Retina (tissue), 1 donor: Measurements from ENCODE around the gene KDM4B.

Source experiments
- DNase-seq: peaks from one replicate; pipeline ENCODE4 v3.0.0-alpha.2; 2016

KDM4B gene

DNA sequence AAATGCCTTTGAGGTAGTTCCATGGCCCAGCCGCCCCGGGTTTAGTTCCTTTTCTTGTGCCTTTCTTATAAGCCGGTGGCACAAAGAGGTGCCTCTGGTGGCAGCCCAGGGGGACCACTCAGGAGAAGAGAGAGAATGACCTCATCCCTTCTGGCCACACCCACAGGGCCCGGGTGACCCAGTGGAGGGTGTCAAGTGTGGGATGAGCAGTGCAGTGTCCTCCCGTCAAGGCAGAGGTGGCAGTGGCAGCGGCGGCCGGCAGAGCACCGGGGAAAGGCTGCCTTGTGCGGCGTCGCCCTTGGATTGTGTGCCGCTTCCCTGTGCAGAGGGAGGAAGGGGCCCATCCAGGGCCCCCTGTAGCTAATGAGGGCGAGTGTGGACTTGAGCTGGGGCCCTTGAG, 47.9 kb downstream of the KDM4B start:
- no peak for DNase-seq

GRCh38 chr19:5017235-5017634, 48.3 kb downstream of the KDM4B start:
- DNase-seq, result no peak

DNA sequence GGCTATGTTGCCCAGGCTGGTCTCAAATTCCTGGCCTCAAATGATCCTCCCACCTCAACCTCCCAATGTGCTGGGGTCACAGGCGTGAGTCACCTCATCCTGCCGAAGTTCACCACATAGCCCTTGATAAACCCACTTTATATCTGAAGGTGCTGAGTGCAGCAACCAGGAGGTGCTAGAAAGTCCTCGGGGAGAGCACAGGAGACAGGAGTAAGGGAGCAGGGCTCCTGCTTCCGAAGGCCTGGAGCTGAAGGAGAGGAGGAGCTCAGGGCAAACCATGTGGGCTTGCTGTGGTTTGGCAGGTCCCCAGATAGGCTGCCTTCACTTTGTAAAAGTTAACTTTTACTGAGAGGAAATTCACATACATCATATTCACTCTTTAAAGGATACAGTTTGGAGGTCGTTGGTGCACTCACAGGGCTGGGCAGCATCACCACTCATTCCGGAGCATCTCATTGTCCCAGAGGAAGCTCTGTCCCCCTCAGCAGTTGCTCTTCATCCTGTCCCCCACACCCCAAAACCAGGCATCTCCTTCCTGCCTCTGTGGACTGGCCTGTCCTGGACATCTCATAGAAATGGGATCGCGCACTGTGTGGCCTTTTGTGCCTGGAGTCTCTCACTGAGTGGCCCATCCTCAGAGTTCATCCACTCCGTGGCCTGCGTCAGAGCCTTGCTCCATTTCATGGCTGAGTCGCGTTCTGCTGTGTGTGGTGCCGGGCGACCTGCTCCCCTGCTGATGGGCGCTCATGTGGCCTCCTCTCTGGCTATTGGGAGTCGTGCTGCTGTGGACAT, 49.5 kb downstream of the KDM4B start:
- no peak for DNase-seq

- no peak for DNase-seq
These were observed 51.5 kb downstream of the KDM4B start for GRCh38 chr19:5020368-5020767.

GRCh38 chr19:5021046-5021445, 52.1 kb downstream of the KDM4B start:
- DNase-seq, result no peak

- no peak for DNase-seq
These were observed 53.4 kb downstream of the KDM4B start for GRCh38 chr19:5022066-5022860.

GRCh38 chr19:5023128-5023571, 54.2 kb downstream of the KDM4B start:
- no peak for DNase-seq

GRCh38 chr19:5024282-5024681, 55.4 kb downstream of the KDM4B start:
- no peak for DNase-seq

- no peak for DNase-seq
These were observed 56.1 kb downstream of the KDM4B start for GRCh38 chr19:5025027-5025426.

GRCh38 chr19:5026706-5027273, 57.9 kb downstream of the KDM4B start:
- no peak for DNase-seq

DNA sequence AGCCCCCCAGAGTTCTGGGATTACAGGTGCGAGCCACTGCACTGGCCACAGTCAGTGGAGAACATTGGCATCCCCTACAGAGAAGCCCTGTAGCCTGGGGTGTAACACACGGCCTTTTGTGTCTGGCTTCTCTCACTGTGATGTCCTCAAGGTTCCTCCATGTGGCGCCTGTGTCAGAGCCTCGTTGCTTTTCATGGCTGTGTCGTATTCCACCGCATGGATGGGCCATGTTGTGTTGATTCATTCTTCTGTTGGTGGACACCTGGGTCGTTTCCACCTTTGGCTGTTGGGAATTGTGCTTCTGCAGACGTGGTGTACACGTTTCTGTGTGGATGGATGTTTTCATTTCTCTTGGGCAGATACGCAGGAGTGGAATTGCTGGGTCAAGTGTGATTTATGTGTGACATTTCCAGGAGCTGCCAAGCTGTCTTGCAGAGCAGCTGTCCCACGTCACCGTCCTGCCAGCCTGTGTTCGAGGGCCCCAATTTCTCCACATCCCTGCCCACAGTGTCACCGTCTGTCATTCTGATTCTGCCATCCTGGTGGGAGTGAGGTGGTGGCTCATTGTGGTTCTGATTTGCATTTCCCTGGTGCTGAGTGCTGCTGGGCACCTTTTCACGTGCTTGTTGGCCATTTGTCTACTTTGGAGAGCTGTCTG, 59.4 kb downstream of the KDM4B start:
- no peak for DNase-seq

- DNase-seq, result peak; percentile 58
These were observed 60.7 kb downstream of the KDM4B start for GRCh38 chr19:5029596-5029995.

DNA sequence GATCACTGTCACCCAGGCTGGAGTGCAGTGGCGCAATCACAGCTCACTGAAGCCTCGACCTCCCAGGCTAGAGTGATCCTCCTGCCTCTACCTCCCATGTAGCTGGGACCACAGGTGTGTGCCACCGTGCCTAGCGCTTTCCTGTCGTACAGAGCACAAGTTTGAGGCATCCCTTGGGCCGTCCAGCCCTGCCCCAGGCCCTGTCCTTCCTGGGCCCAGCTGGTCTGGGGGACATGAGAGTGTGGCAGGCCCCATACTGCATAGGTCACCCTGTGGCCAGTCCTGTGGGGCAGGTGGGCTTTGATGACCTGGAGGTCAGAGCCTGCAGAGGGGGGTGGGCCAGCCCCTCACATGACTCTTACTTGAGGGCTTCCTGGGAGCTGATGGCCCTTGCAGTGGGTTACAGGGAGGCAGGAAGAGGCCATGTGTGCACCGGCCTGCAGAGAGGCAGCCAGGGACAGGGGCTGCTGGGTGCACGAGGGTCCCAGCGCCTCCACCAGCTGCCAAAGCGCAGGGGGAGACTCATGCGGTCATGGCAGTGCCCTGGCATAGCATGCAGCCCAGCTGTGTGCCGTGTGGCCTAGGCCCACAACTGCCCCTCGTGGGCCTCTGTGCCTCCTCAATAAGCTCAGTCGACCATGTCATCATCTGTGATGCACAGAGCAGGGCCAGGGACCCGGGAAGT, 61.4 kb downstream of the KDM4B start:
- DNase-seq, result no peak

DNA sequence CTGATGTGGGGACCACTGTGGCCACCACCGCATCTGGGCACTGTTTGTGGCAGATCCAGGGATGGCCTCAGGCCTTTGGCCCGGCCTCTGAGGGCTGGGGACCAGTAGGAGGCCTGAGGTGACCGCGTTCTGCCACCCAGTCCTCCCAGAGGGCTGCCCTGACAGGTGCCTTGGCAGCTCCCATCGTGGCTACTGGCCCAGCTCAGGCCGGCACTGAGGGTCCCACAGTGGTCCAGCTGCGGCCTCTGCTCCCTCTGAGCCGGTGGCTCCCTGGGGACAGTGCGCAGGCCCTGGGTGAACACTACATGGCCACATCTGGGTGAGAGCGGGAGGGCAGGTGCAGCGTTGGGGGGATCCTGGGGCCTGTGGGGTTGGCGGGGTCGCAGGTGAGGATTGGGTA, 61.9 kb downstream of the KDM4B start:
- no peak for DNase-seq

DNA sequence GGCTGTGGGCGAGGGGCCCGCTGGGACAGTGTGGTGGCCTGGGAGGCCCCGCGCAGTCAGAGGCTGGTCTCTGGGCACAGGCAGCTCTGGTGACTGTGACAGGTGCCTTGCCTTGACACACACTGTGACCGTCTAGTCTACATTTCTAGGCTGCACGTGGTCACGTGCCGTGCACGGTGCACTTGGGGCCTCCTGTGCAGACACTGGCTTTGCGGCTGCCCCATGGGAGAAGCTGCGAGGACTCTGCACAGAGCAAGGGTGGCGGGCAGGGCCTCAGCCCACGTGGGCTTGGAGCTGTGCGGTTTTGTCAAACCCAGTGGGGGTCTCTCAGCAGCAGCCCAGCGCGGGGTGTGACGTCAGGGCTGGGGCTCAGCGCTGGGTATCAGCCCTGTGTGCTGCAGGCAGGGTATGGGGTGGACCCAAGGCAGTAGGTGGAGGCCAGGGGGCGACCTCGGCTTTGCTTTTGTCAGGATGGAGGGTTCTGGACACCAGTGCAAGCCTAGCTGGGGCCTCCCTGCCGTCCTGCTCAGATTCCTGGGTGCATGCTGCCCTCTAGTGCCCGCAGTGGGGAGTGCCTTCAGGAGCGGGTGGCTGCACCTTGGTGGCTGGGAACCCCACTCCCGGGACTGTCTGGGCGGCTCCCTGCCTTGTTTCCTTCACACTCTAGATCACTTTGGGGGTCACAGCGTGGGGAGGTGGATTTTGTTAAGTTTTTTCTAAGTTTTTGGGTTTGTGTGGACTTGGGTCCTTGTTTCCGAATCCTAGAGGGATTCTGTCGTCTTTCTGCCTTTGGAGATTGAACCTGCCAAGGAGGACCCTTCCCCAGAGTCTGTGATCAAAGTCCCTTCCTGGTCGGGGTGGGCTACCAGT, 62.6 kb downstream of the KDM4B start:
- DNase-seq, result peak; percentile 93

DNA sequence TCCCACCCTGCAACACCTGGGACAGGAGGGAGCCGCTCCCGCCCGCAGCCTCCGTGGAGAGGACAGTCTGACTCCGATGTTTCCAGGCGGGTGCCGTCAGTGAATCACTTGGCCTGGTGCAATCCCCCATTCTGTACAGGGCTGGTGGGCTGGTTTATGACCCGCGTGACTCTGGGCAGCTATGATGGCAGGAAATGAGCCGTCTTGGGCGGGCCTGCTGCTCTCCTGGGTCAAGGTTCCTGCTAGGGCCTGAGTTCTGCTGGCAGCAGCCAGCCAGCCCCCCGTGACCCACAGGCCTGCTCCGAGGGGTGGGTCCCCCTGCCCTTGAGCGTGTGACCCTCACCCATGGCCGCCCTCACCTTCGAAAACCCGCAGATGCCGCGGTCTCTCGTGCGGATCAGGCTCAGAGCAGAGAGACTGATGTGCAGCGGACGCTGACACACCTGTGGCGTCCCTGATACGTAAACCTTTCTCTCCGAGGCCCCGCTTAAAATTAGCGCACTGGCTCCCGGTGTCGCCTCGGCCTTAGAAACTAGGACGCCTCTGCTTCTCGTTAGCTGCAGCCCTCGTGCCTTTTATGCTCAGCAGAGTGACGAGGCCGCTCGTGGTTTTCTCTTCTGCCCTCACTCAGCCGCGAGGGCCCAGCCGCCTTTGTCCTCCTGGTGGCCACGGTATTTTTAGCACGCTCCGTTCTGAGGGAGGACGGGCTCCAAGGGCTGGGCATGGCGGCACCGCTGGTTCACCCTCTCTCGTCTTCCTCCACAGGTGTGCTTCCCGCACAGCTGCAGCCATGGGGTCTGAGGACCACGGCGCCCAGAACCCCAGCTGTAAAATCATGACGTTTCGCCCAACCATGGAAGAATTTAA, 63.4 kb downstream of the KDM4B start:
- DNase-seq, result no peak

- DNase-seq, result peak; percentile 34
These were observed 66.3 kb downstream of the KDM4B start for GRCh38 chr19:5035105-5035761.

DNA sequence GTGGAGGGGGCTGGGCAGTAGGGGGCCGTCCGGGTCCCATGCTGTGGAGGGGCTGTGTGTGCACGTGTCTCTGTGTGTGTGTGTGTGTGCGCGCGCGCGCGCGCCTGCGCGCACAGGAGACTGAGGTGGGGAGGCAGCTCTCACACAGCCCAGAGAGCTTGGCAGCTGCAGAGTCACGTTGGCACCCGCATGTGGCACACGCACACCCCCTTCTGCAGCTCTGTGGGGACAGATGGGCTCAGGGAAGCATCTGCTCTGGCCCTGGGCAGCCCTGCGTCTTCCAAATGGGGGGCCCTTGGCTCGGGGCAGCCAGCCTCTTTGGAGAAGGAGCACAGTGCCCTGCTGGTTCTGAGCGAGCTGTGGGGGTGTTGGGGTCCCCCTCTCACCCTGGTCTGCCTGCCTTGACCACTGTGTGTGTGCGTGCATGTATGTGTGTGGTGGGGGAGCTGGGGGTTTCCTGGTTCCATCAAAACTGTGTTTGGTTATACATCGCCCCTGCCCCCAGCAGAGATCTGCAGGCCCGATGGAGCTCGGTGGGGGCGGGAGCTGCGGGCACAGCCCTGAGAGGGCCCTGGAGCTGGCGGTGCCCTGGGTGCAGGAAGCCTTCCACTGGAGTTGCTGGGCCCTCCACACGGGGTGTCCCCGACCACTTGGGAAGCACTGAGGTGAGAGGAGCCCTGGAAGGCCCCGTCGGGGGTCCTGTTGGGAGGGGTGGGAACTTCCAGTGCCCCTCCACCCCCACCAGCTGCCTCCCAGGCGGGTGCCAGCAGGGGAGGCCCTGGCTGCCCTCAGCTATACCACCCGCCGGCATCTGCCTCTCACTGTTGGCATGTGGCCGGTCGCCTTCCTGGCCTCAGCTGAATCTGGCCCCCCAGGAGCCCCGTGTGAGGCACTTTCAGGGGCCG, 67.1 kb downstream of the KDM4B start:
- DNase-seq, result peak; percentile 57
